ACHN (cell line): ENCODE data around the gene YJU2.
"Not testable (repeated sequence)": the region's sequence is repeated elsewhere in the genome, so short reads cannot be mapped to it uniquely, and the experiment has no call there.

Experiments
- DNase-seq: peaks from one replicate; pipeline ENCODE4 v3.0.0-alpha.2; 2015
- in situ Hi-C: cut with HindIII; loops from 2 replicates; pipeline ENCODE4 v1.10.0; 2017; ENCODE audit warnings: low sequenced_read_pairs, low pct_ligation_motif_present, low pct_unique_long_range_greater_than_20kb

Gene YJU2

GRCh38 chr19:4260613-4261191 lies 13.8 kb downstream of the YJU2 start:
- in situ Hi-C loops, result no loop called here
- no peak for DNase-seq

GRCh38 chr19:4264812-4265211 lies 17.9 kb downstream of the YJU2 start:
- DNase-seq, result no peak
- in situ Hi-C loops, result no loop called here

- no peak for DNase-seq
- in situ Hi-C loops, result no loop called here
These were observed 19.5 kb downstream of the YJU2 start for GRCh38 chr19:4266253-4267000.

- peak; percentile 70 for DNase-seq
- in situ Hi-C loops, result no loop called here
These were observed 20.4 kb downstream of the YJU2 start for GRCh38 chr19:4267101-4267900.

- no peak for DNase-seq
- in situ Hi-C loops, result no loop called here
These were observed 21.3 kb downstream of the YJU2 start for GRCh38 chr19:4267901-4268815.

- in situ Hi-C loops, result no loop called here
- DNase-seq, result no peak
These were observed 22.0 kb downstream of the YJU2 start for GRCh38 chr19:4268816-4269430.

- DNase-seq, result no peak
- in situ Hi-C loops, result no loop called here
These were observed 26.0 kb downstream of the YJU2 start for GRCh38 chr19:4272894-4273293.

- DNase-seq, in situ Hi-C loops: not testable (repeated sequence)
These were observed 27.4 kb downstream of the YJU2 start for GRCh38 chr19:4274321-4274686.

GRCh38 chr19:4277191-4277696 lies 30.4 kb downstream of the YJU2 start:
- in situ Hi-C loops, result no loop called here
- DNase-seq, result no peak

- no peak for DNase-seq
- in situ Hi-C loops, result no loop called here
These were observed 31.1 kb downstream of the YJU2 start for GRCh38 chr19:4278010-4278409.

GRCh38 chr19:4278419-4279266 lies 31.8 kb downstream of the YJU2 start, which contains the start of gene SHD:
TSS of gene SHD (plus strand) at chr19:4279266. CDS start at chr19:4280064, 798 bp downstream.
- DNase-seq, result no peak
- in situ Hi-C loops, result no loop called here

- no peak for DNase-seq
- in situ Hi-C loops, result no loop called here
These were observed 32.3 kb downstream of the YJU2 start for GRCh38 chr19:4279267-4279529.

- DNase-seq, result no peak
- in situ Hi-C loops, result no loop called here
These were observed 32.9 kb downstream of the YJU2 start for GRCh38 chr19:4279530-4280422.

- peak; percentile 15 for DNase-seq
These were observed 37.5 kb downstream of the YJU2 start for GRCh38 chr19:4284176-4284958.

GRCh38 chr19:4284974-4285373 lies 38.1 kb downstream of the YJU2 start:
- DNase-seq, result no peak
- in situ Hi-C loops, result no loop called here

More at GRCh38 chr19:4284176-4284958, 37.5 kb downstream of the YJU2 start:
- in situ Hi-C loops, result no loop called here

- DNase-seq, in situ Hi-C loops: not testable (repeated sequence)
These were observed 39.3 kb downstream of the YJU2 start for GRCh38 chr19:4286141-4286540.
